AG04450 (cell line): ENCODE measurements around the gene POU2AF3. TPM values are rescaled to one million over a fixed set of nuclear protein-coding genes. Genes with fewer than 3 reads are reported as not detected.
"Not testable (repeated sequence)": the region's sequence is repeated elsewhere in the genome, so short reads cannot be mapped to it uniquely, and the experiment has no call there.

Source experiments
- CTCF ChIA-PET: fragments of 300-600, 350-600 bp; formaldehyde crosslinking; extraction: SDS; loops from one replicate; lab custom pipeline; 2022; ENCODE audit warnings: antibody characterized with exemption, inconsistent platforms; lab: Charles Lee
- POLR2A ChIA-PET: fragments of 350-600 bp; formaldehyde crosslinking; extraction: SDS; loops from one replicate; lab custom pipeline; 2021; ENCODE audit warnings: antibody characterized with exemption, inconsistent platforms; lab: Yijun Ruan, JAX
- DNase-seq: peaks from one replicate; pipeline ENCODE4 v3.0.0-alpha.2; 2011; ENCODE audit warnings: low read depth, low spot score
- H3K27ac ChIP-seq: one replicate; pipeline ENCODE4 v1.5.1; 2012; ENCODE audit warnings: low read depth, low read length, control low read depth
- H3K27me3 ChIP-seq: one replicate; pipeline ENCODE4 v1.6.0; 2012; ENCODE audit warnings: low read length; ENCODE audit not compliant: control insufficient read depth, insufficient read depth
- H3K4me3 ChIP-seq: 2 replicates; pipeline ENCODE4 v1.5.1; 2011; ENCODE audit warnings: mild to moderate bottlenecking, low read depth, low read length, control low read depth
- H3K9me3 ChIP-seq: 2 replicates; pipeline ENCODE4 v1.5.1; 2012; ENCODE audit warnings: low read length; ENCODE audit not compliant: control insufficient read depth, insufficient read depth
- polyA plus RNA-seq: library from polyadenylated mRNA; depleted of rRNA; stranded (reverse); fragments of >200 nt; gene quantifications from 2 replicates; pipeline ENCODE4 v1.2.3, GENCODE V29; 2011
- TF ChIP-seq, protein P1 (sequence below): IDR thresholded peaks from 2 replicates; pipeline ENCODE4 v1.5.1; 2011; ENCODE audit warnings: low read depth, low read length, control low read depth, inconsistent platforms

Gene POU2AF3
- polyA plus RNA-seq, 1 experiment, result not detected

- ChIA-PET CTCF (no interaction called here), POLR2A (no interaction called here)
- no peak overlapping the region for H3K27ac ChIP-seq
- TF ChIP-seq, protein P1, sequence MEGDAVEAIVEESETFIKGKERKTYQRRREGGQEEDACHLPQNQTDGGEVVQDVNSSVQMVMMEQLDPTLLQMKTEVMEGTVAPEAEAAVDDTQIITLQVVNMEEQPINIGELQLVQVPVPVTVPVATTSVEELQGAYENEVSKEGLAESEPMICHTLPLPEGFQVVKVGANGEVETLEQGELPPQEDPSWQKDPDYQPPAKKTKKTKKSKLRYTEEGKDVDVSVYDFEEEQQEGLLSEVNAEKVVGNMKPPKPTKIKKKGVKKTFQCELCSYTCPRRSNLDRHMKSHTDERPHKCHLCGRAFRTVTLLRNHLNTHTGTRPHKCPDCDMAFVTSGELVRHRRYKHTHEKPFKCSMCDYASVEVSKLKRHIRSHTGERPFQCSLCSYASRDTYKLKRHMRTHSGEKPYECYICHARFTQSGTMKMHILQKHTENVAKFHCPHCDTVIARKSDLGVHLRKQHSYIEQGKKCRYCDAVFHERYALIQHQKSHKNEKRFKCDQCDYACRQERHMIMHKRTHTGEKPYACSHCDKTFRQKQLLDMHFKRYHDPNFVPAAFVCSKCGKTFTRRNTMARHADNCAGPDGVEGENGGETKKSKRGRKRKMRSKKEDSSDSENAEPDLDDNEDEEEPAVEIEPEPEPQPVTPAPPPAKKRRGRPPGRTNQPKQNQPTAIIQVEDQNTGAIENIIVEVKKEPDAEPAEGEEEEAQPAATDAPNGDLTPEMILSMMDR, result no peak
- peaks cover 9% of the 10 kb centered on the region for H3K27me3 ChIP-seq
- H3K4me3 ChIP-seq, result no peak overlapping the region
- no peak for DNase-seq
- H3K9me3 ChIP-seq, result no peaks in the 10 kb centered on the region
Measured at GRCh38 chr11:111259896-111260295, 38.5 kb upstream of the POU2AF3 start.

- peaks cover 13% of the 10 kb centered on the region for H3K27me3 ChIP-seq
- no peaks in the 10 kb centered on the region for H3K9me3 ChIP-seq
- POLR2A ChIA-PET, result no interaction called here
- TF ChIP-seq, protein P1, result no peak
- no peak for DNase-seq
- no peak overlapping the region for H3K27ac ChIP-seq
- no peak overlapping the region for H3K4me3 ChIP-seq
- CTCF ChIA-PET, result no interaction called here
Measured at GRCh38 chr11:111260811-111261210, 37.5 kb upstream of the POU2AF3 start.

GRCh38 chr11:111264646-111265045 is 33.7 kb upstream of the POU2AF3 start:
- Histone ChIP-seq H3K27me3 (peaks cover 9% of the 10 kb centered on the region), H3K9me3 (no peaks in the 10 kb centered on the region), H3K4me3 (no peak overlapping the region), H3K27ac (no peak overlapping the region)
- TF ChIP-seq, protein P1, result no peak
- CTCF ChIA-PET, result no interaction called here
- no peak for DNase-seq
- POLR2A ChIA-PET, result no interaction called here

DNA sequence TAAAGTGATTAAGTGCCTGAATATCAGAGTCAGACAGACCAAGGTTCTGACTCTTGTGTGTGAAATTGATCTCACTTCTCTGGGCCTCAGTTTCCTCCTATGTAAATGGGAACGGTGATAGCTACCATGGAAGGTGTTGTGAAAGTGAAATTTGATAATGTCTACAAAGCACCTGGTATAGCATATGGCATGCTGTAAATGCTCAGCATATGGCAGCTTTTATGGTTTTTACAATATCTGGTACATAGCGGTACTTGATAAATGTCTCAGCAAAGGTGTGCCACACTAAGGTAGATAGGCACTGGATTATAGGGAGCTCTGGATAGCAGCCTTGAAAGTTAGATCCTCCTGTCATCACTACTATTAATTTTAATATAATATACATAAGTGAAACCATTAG is 32.9 kb upstream of the POU2AF3 start:
- DNase-seq, result no peak
- CTCF ChIA-PET, result interaction anchor here (0.6 to 0.8 kb wide), 3 partner anchors 18 to 152 kb away, joined by 3 read pairs; no protein-coding TSS in a partner anchor
- Histone ChIP-seq H3K27me3 (peaks cover 12% of the 10 kb centered on the region), H3K4me3 (no peak overlapping the region), H3K27ac (no peak overlapping the region), H3K9me3 (no peaks in the 10 kb centered on the region)
- POLR2A ChIA-PET, result no interaction called here
- TF ChIP-seq, protein P1, result no peak

DNA sequence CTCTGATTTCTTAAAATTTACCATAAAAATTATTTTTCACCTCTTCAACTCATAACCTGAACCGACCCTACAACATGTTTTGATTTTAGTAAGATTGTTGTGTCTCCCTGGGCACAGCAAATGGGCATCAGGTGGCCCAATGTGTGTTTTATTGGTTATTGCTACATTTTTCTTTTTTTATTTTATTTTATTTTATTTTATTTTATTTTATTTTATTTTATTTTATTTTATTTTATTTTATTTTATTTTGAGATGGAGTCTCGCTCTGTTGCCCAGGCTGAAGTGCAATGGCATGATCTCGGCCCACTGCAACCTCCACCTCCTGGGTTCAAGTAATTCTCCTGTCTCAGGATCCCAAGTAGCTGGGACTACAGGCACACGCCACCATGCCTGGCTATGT is 30.0 kb upstream of the POU2AF3 start:
- DNase-seq, POLR2A ChIA-PET, H3K4me3 ChIP-seq, CTCF ChIA-PET, H3K27ac ChIP-seq, H3K9me3 ChIP-seq: not testable (repeated sequence)
- H3K27me3 ChIP-seq, result peaks cover 22% of the 10 kb centered on the region
